ENCODE results near the gene POFUT1. TPM values are rescaled to one million over a fixed set of nuclear protein-coding genes. Genes with fewer than 3 reads are reported as not detected.

POFUT1 gene
- total RNA-seq, 1 donor from 2014 or later, result 29.5 TPM

DNA sequence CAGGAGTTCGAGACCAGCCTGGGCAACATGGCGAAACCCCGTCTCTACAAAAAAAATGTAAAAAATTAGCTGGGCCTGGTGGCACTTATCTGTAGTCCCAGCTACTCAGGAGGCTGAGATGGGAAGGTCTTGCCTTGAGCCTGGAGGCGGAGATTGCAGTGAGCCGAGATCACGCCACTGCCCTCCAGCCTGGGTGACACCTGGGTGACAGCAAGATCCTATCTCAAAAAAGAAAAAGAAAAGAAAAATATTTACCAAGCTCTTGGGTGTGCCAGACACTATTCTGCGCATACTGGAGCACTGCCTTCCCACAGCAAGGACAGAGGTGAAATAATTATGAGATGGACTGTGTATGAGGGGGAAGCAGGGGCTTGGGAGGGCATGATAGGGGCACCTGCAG is 19.6 kb downstream of the POFUT1 start:
- H3K27ac Mint-ChIP-seq (ENCODE audit: unreplicated experiment), result no peak overlapping the region
- H3K36me3 Mint-ChIP-seq (ENCODE audit: unreplicated experiment), result no peaks in the 10 kb centered on the region
- no peak overlapping the region for H3K4me3 Mint-ChIP-seq (ENCODE audit: unreplicated experiment)
- peaks cover 1% of the 10 kb centered on the region for H3K27me3 Mint-ChIP-seq (ENCODE audit: unreplicated experiment)
- H3K4me1 Mint-ChIP-seq (ENCODE audit: low read depth, unreplicated experiment), result no peaks in the 10 kb centered on the region
- no peaks in the 10 kb centered on the region for H3K9me3 Mint-ChIP-seq (ENCODE audit: unreplicated experiment)
- TF ChIP-seq, protein P1, sequence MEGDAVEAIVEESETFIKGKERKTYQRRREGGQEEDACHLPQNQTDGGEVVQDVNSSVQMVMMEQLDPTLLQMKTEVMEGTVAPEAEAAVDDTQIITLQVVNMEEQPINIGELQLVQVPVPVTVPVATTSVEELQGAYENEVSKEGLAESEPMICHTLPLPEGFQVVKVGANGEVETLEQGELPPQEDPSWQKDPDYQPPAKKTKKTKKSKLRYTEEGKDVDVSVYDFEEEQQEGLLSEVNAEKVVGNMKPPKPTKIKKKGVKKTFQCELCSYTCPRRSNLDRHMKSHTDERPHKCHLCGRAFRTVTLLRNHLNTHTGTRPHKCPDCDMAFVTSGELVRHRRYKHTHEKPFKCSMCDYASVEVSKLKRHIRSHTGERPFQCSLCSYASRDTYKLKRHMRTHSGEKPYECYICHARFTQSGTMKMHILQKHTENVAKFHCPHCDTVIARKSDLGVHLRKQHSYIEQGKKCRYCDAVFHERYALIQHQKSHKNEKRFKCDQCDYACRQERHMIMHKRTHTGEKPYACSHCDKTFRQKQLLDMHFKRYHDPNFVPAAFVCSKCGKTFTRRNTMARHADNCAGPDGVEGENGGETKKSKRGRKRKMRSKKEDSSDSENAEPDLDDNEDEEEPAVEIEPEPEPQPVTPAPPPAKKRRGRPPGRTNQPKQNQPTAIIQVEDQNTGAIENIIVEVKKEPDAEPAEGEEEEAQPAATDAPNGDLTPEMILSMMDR (IDR thresholded peaks at IDR 0.05; ENCODE audit: partially characterized antibody, unreplicated experiment), result no peak
- no peak for DNase-seq

DNA sequence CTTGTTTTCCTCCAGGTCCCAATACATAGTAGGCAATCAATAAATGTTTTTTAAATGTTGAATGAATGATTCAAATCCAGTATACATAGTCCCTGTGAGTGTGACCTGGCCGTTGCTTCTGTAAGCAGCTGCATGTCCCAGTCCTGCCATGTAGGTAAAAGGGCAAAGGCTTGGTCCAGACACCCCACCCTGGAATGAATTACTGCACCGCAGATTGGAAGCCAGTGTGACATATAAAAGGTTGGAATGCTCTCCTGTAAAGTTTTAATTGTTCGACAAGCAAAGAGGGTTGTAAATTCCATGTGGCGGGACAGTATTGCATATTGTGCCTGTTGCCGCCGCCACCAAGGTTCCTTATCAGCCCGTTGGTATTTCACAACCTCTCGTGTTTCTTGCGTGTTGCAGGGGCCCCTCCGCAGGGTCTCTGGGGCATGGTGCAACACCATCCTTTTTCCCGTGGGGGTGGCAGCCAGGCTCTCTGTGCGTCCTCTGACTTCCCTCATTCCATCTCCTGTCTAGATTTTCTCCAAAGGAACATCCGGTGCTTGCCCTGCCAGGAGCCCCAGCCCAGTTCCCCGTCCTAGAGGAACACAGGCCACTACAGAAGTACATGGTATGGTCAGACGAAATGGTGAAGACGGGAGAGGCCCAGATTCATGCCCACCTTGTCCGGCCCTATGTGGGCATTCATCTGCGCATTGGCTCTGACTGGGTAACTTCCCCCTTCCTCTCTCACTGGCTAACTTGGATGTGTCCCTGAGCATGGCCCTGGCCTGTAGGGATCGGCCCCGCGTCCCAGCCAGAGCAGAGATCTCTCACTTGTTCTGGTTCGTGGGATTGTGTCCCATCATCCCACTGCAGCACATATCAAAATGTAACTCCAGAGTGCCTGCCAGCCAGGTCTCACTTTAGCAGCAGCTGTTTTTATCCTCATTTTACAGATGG is 20.3 kb downstream of the POFUT1 start:
- Mint-ChIP-seq H3K9me3 (ENCODE audit: unreplicated experiment) (no peaks in the 10 kb centered on the region), H3K27ac (ENCODE audit: unreplicated experiment) (no peak overlapping the region), H3K4me3 (ENCODE audit: unreplicated experiment) (no peak overlapping the region), H3K27me3 (ENCODE audit: unreplicated experiment) (peaks cover 1% of the 10 kb centered on the region), H3K36me3 (ENCODE audit: unreplicated experiment) (no peaks in the 10 kb centered on the region), H3K4me1 (ENCODE audit: low read depth, unreplicated experiment) (no peaks in the 10 kb centered on the region)
- TF ChIP-seq, protein P1 (IDR thresholded peaks at IDR 0.05; ENCODE audit: partially characterized antibody, unreplicated experiment), result no peak
- DNase-seq, result no peak

GRCh38 chr20:32229251-32229747 is 21.6 kb downstream of the POFUT1 start:
- Mint-ChIP-seq H3K27ac (ENCODE audit: unreplicated experiment) (no peak overlapping the region), H3K4me3 (ENCODE audit: unreplicated experiment) (no peak overlapping the region), H3K27me3 (ENCODE audit: unreplicated experiment) (peaks cover 1% of the 10 kb centered on the region), H3K4me1 (ENCODE audit: low read depth, unreplicated experiment) (no peaks in the 10 kb centered on the region), H3K9me3 (ENCODE audit: unreplicated experiment) (no peaks in the 10 kb centered on the region), H3K36me3 (ENCODE audit: unreplicated experiment) (no peaks in the 10 kb centered on the region)
- no peak for DNase-seq
- TF ChIP-seq, protein P1 (IDR thresholded peaks at IDR 0.05; ENCODE audit: partially characterized antibody, unreplicated experiment), result no peak

DNA sequence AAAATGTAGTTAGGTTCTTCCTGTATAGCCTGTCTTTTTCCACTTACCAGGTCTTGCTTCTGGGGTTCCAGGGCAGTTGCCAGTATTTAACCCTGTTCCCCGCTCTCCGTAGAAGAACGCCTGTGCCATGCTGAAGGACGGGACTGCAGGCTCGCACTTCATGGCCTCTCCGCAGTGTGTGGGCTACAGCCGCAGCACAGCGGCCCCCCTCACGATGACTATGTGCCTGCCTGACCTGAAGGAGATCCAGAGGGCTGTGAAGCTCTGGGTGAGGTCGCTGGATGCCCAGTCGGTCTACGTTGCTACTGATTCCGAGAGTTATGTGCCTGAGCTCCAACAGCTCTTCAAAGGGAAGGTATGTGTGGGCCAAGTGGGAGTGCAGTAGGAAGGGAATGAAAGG is 23.0 kb downstream of the POFUT1 start:
- no peaks in the 10 kb centered on the region for H3K36me3 Mint-ChIP-seq (ENCODE audit: unreplicated experiment)
- TF ChIP-seq, protein P1 (IDR thresholded peaks at IDR 0.05; ENCODE audit: partially characterized antibody, unreplicated experiment), result no peak
- no peaks in the 10 kb centered on the region for H3K9me3 Mint-ChIP-seq (ENCODE audit: unreplicated experiment)
- no peaks in the 10 kb centered on the region for H3K27me3 Mint-ChIP-seq (ENCODE audit: unreplicated experiment)
- DNase-seq, result no peak
- no peak overlapping the region for H3K27ac Mint-ChIP-seq (ENCODE audit: unreplicated experiment)
- no peak overlapping the region for H3K4me3 Mint-ChIP-seq (ENCODE audit: unreplicated experiment)
- H3K4me1 Mint-ChIP-seq (ENCODE audit: low read depth, unreplicated experiment), result no peaks in the 10 kb centered on the region

DNA sequence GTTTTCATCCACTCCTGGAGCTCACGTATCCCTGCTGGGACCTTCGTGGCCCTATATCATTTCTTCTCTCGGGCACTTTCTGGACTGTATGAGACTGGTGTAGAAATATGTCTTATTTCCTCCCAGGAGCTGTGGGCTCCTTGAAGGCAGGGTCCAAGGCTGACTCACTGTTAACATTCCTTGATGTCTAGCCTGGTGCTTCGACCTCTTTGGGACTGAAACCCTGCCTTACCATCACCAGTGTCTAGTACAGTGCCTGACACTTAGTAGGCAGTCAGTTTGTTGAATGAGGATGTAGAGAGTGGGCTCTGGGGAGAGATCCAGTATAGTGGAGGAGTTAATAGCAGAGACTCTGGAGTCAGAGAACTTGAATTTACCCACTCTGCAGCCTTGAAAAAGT is 23.6 kb downstream of the POFUT1 start:
- no peak overlapping the region for H3K4me3 Mint-ChIP-seq (ENCODE audit: unreplicated experiment)
- H3K4me1 Mint-ChIP-seq (ENCODE audit: low read depth, unreplicated experiment), result no peaks in the 10 kb centered on the region
- no peaks in the 10 kb centered on the region for H3K27me3 Mint-ChIP-seq (ENCODE audit: unreplicated experiment)
- no peak for DNase-seq
- H3K27ac Mint-ChIP-seq (ENCODE audit: unreplicated experiment), result no peak overlapping the region
- no peaks in the 10 kb centered on the region for H3K36me3 Mint-ChIP-seq (ENCODE audit: unreplicated experiment)
- TF ChIP-seq, protein P1 (IDR thresholded peaks at IDR 0.05; ENCODE audit: partially characterized antibody, unreplicated experiment), result no peak
- H3K9me3 Mint-ChIP-seq (ENCODE audit: unreplicated experiment), result no peaks in the 10 kb centered on the region

Measured in glutamatergic neuron (in vitro differentiated cells).